HL-60/S4 (cell line): ENCODE measurements around the gene LIMK1.
"Not testable (repeated sequence)": the region's sequence is repeated elsewhere in the genome, so short reads cannot be mapped to it uniquely, and the experiment has no call there.

Source experiments
- in situ Hi-C: fragments of 300-500 bp; cut with MboI; formaldehyde crosslinking; loops from 2 replicates; pipeline ENCODE4 v1.14.3; 2022; ENCODE audit warnings: low sequenced_read_pairs

Gene LIMK1

DNA sequence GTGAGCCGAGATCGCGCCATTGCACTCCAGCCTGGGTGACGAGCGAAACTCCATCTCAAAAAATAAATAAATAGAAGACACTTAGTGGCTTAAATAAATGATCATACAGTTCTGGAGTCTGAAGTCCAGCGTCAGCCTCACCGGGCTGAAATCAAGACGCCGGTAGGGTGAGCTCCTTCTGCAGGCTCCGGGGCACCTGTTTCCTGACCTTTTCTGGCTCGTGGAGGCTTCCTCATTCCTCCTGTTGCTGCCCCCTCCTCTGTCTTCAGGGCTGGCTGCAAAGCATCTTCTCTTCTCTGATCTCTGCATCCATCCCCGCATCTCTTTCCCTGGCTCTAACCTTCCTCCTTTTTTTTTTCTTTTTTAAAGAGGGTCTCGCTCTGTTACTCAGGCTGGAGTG, 32.8 kb downstream of the LIMK1 start:
- in situ Hi-C loops, result no loop called here

DNA sequence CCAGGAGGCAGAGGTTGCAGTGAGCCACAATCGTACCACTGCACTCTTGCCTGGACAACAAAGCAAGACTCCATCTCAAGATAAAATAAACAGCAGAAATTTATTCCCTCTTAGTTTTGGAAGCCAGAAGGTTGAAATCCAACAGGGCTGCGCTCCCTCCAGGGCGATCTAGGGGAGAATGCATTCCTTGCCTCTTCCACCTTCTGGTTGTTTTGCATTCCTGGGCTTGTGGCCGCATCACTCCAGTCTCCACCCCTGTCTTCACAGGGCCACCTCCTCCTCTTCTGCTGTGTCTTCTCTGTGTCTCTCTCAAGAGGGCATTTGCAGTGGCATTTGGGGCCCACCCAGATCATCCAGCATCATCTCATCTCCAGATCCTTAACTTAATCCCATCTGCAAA, 36.2 kb downstream of the LIMK1 start:
- in situ Hi-C loops, result no loop called here

DNA sequence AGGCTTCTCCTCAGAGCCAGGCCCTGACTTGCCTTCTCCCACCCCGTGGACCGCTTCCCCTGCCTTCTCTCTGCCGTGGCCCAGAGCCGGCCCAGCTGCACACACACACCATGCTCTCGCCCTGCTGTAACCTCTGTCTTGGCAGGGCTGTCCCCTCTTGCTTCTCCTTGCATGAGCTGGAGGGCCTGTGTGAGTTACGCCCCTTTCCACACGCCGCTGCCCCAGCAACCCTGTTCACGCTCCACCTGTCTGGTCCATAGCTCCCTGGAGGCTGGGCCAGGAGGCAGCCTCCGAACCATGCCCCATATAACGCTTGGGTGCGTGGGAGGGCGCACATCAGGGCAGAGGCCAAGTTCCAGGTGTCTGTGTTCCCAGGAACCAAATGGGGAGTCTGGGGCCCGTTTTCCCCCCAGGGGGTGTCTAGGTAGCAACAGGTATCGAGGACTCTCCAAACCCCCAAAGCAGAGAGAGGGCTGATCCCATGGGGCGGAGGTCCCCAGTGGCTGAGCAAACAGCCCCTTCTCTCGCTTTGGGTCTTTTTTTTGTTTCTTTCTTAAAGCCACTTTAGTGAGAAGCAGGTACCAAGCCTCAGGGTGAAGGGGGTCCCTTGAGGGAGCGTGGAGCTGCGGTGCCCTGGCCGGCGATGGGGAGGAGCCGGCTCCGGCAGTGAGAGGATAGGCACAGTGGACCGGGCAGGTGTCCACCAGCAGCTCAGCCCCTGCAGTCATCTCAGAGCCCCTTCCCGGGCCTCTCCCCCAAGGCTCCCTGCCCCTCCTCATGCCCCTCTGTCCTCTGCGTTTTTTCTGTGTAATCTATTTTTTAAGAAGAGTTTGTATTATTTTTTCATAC, 38.0 kb downstream of the LIMK1 start:
- in situ Hi-C loops, result no loop called here

DNA sequence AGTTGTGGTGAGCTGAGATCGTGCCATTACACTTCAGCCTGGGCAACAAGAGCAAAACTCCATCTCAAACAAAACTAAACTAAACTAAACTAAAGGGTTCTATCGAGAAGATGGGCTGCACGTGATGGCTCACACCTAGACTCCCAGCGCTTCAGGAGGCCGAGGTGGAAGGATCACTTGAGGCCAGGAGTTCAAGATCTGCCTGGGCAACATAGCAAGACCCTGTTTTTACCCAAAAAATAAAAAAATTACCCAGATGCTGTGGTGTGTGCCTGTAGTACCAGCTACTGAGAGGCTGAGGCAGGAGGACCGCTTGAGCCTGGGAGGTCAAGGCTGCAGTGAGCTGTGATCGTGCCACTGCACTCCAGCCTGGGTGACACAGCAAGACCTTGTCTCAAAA, 40.3 kb downstream of the LIMK1 start:
- in situ Hi-C loops, result not testable (repeated sequence)

DNA sequence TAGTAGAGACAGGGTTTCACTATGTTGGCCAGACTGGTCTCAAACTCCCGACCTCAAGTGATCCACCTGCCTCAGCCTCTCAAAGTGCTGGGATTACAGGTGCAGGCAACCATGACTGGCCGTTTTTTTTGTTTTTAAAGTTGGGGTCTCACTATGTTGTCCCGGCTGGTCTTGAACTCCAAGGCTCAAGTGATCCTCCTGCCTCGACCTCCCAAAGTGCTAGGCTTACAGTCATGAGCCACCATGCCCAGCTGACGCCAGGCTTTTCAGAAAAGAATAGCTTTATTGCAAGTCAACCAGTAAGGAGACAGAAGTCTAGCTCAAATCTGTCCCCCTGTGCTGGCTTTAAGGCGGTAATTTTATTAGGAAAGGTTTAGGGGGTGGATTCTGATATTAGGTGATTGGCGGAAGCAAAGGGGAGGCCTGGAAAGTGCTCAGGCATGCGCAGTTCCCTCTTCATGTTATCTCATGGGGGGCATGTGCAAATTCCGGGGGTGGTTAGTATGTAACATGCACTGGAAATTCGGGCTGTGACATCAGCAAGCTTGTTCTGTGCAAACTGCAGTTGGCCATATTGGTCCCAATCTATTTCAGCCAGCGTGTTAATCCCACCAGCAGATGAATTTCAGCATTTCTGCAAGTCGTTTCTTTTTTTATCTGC, 42.7 kb downstream of the LIMK1 start:
- in situ Hi-C loops, result no loop called here

DNA sequence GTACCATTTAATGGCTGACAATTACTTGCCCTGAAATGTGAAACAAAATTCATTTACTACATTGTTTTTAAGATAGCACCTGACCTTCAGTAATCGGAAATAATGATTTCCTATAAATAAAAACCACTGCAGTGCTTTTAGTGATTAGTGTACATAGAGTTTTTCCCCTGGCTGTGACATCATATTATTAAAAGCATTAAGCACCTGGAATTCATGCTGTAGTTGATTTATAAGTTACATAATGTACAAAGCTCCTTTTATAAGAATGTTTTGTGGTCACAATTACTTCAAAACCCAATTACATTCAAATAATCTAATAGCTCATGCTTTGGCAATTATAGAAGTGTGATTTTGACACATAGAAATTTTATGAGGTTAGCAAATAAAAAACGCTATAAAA, 46.3 kb downstream of the LIMK1 start:
- in situ Hi-C loops, result no loop called here

DNA sequence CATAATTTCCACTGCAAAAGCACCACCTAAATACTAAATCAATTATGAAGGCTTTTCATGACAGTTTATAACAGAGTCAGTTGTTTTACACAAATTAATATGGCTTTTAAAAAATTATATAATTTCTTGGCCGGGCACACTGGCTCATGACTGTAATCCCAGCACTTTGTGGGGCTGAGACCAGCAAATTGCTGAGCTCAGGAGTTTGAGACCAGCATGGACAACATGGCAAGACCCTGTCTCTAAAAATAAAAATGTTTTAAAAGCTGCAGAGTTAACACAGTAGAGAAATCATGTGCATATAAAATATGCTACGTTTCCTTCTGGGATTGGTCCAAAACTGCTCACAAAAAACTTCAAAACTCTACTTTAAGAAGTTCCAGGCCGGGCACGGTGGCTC, 46.9 kb downstream of the LIMK1 start:
- in situ Hi-C loops, result no loop called here

DNA sequence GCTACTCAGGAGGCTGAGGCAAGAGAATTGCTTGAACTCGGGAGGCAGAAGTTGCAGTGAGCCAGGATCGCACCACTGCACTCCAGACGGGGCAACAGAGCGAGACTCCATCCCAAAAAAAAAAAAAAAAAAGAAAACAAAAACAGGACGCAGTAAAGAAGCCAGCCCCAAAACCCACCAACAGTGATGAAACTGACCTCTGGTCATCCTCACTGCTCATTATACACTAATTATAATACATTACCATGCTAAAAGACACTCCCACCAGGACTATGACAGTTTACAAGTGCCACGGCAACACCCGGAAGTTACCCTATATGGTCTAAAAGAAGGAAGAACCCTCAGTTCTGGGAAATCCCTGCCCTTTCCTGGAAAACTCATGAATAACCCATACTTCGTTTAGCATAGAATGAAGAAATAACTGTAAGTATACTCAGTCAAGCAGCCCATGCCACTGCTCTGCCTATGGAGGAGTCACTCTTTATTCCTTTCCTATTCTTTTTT, 50.6 kb downstream of the LIMK1 start:
- in situ Hi-C loops, result no loop called here

DNA sequence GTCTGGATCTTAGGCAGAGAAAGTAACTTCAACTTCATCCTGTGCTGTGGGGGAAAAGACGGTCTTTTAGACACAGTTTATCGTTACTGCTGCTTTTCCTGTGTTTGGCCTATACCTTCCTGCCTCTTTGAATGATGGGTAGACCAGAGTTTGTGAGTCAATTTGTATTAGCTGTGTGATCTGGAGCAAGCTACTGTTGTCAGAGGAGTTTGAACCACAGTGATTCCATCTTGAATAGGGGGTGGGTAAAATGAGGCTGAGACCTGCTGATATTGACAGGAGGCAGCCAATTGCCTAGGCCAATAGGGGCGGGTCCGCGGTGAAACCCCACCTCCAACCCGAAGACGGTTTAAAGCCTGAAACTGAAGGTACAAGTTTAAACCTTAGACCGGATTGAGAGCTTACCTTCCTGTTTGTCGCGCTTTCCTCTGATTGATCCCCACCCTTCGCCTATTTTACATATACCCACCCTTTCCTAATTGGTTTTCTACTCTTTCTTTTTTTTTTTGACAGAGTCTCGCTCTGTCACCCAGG, 54.8 kb downstream of the LIMK1 start:
- in situ Hi-C loops, result no loop called here

DNA sequence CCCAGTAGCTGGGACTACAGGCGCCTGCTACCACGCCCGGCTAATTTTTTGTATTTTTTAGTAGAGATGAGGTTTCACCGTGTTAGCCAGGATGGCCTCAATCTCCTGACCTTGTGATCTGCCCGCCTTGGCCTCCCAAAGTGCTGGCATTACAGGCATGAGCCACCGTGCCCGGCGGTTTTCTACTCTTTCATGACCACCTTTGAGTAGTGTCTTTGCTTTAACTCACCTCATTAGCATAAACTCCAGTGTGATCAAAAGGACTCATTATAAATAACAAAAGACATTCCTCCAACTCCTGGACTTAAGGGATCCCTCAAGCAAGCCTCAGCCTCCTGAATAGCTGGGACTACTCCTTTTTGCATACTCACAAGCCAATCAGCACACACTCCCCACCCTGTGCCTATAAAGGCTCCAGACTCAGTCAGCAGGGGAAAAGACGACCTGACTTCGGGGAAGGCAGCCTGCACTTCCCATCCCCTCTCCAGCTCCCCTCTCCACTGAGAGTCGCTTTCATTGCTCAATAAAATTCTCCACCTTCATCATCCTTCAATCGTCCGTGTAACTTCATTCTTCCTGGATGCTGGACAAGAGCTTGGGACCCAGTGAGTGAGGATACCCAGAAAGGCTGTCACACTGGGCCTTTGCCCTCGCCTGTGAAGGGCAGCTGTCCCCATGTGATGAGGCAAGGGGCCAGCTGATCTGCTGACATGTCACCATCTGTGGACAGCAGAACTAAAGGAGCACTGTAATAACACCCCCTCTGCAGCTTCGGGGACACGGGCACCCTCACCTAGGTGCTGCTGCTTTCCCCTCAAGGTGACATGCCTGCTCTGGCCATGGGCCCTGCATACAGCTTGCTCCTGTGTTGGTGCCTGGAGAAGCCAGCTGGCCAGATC, 55.6 kb downstream of the LIMK1 start:
- in situ Hi-C loops, result no loop called here

DNA sequence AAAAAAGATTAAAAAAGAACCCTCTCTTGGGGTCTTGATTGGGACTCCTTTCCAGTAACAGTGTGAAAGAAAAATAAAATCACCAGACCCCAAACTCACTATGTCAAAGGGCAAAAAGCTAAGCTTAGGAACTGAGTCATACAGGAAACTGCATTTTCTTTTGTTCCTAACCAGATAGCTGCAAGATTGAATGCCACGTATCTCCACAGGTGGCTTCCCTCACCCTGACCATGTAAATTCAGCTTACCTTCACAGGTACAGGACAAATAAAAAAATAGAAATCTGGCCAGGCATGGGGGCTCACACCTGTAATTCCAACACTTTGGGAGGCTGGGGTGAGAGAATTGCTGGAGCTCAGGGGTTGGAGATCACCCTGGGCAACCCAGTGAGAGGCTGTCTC, 58.1 kb downstream of the LIMK1 start:
- in situ Hi-C loops, result no loop called here

DNA sequence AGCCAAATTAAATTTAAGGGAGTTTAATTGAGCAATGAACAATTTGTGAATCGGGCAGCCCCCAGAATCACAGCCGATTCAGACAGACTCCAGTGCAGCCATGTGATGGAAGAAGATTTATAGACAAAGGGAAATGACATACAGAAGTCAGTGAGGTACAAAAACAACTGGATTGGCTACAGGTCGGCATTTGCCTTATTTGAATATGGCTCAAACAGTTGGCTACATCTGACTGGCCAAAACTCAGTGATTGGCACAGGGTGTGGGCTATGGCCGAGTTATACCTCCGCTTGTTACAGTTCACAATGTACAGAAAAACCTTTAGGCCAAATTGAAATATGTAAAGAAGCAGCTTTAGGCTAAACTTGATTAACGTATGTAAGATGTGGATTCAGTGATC, 59.8 kb downstream of the LIMK1 start:
- in situ Hi-C loops, result no loop called here

DNA sequence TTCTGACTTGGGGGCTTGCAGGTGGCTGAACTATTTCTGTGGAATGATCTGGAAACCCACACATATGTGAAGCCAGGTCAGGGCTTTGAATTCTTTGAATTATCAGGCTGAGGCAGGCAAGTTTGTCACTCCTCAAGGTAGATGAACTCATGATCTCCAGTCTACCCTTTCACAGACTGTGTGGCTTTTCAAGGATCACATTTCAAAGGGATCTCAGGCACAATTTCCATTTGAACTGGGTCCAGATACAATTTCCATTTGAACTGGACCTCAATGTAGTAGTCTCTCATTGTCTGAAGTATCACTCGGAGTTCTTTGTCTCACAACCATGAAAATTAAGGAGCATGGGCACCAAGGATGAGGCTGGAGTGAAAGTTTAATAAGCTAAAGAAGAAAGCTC, 64.9 kb downstream of the LIMK1 start:
- in situ Hi-C loops, result no loop called here

DNA sequence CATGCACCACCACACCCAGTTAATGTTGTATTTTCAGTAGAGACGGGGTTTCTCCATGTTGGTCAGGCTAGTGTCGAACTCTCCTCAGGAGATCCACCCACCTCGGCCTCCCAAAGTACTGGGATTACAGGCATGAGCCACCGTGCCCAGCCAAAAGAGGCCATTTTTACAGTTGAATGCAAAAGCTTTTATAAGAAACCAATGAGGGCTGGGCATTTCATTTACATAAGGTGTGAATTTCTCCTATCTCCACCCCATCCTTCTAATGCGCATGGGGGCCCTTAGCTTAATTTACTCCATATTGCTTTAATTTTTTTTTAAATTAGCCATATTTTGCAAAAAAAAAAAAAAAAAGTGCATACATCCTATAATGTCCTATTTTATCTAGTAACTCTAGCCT, 65.5 kb downstream of the LIMK1 start:
- in situ Hi-C loops, result no loop called here

DNA sequence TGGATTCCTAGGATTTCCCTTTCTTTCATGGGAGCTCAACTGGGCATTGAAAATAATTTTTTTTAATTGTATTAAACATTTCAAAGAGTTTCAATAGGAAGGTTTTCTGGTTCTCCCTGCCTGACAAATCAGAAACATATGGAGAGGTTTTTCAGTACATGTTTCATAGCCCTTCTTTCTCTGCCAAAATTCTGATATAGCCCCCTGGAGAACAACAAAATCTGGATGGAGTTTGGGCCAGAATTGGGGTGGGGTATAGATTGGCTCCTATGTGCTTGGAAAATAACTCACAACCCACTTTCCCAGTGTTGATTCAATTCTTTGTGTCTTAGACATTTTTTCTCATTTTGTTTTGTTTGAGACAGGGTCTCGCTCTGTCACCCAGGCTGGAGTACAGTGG, 66.0 kb downstream of the LIMK1 start:
- in situ Hi-C loops, result no loop called here

DNA sequence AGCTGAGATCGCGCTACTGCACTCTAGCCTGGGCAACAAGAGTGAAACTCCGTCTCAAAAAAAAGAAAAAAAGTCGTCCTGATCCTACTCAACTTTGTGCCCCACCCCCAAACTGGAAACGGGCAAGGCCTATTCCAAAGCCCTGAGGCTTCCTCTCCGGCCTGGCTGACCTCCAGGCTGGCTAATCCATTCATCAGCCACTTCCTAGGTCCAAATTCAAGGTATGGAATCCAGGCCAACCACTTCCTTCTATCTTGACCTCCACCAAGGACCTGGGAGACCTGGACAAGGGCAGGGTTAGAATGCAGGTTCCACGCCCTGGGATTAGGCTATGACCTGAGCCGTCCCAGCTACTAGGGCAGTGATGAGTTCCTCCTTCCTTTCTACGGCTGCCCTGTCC, 70.1 kb downstream of the LIMK1 start:
- in situ Hi-C loops, result no loop called here

DNA sequence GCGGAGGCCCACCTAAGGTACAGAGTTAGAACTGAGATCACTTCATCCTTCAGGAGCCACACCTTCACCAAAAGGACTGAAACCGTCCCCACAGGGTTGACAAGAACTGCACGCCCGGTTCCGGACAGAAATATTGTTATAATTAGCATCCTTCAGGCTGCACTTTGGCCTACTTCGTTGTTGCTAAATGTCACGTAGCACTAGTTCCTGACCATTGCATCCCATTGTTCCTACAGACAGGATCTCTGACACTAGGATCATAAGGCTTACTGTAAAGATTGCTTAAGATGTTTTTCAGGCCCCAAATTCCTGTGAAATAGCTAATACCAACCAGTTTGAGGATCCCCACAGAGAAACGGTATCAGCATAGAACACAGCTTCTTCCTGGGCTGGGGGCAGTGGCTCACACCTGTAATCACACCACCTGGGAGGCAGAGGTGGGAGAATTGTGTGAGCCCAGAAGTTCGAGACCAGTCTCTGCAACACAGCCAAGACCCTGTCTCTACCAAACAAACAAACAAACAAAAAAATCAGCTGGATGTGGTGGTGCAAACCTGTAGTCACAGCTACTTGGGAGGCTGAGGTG, 72.3 kb downstream of the LIMK1 start:
- in situ Hi-C loops, result no loop called here

DNA sequence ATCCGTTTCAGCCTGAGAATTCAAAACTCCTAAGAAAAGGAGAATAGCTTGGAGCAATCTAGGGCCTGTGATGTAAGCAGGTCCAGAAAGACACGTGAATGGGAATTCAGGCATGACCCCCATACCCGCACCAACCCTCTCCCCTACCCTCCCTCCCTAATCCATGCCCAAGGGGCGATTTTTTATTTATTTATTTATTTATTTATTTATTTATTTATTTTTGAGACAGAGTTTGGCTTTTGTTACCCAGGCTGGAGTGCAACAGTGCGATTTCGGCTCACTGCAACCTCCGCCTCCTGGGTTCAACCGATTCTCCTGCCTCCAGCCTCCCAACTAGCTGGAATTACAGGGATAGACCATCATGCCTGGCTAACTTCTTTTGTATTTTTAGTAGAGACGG, 74.0 kb downstream of the LIMK1 start:
- in situ Hi-C loops, result no loop called here

DNA sequence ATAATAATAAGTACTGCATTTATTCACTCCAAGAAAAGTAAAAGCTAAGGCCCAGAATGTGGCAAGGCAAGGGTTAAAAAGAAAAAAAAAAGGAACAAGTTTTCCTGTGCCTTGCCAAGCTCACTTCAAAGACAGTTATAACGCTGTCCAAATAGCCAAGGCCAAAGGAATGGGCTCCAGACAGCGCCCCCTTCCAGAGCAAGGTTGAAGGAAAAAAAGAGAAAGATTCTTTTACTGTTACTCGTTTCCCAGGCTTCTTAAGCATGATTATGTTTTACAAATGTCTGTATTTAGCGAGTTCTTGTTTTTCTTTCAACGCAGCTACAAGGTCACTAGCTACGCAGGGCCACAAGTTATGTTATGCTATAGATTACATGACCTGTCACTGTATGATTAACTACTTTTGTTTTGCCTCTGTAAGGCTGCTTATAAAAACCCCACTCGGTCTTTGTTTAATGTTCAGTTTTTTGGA, 81.4 kb downstream of the LIMK1 start:
- in situ Hi-C loops, result no loop called here

DNA sequence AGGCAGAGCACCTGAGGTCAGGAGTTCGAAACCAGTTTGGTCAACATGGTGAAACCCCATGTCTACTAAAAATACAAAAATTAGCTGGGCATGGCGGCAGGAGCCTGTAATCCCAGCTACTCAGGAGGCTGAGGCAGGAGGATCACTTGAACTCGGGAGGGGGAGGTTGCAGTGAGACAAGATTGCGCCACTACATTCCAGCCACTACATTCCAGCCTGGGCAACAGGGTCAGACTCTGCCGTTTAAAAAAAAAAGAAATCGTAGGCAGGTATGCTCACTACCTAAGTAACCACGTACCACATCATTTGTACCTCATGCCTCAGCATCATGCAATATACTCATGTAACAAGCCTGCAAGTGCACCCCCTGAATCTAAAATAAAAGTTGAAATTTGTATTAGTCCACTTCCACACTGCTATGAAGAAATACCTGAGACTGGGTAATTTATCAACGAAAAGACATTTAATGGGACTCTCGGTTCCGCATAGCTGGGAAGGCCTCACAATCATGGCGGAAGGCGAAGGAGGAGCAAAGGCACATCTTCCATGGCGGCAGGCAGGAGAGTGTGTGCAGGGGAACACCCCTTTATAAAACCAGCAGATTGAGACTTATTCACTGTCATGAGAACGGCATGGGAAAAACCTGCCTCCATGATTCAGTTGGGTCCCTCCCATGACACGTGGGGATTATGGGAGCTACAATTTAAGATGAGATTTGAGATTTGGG, 82.4 kb downstream of the LIMK1 start:
- in situ Hi-C loops, result no loop called here
